Glomerular visceral epithelial cell (primary cell): ENCODE results near the gene SDK1.
"Not testable (repeated sequence)": the region's sequence is repeated elsewhere in the genome, so short reads cannot be mapped to it uniquely, and the experiment has no call there.

Source experiments
- DNase-seq: peaks from one replicate; pipeline ENCODE4 v3.0.0-alpha.2; 2016; ENCODE audit errors: extremely low spot score

The SDK1 gene

GRCh38 chr7:3579638-3580219, 278.7 kb downstream of the SDK1 start:
- DNase-seq: no peak

GRCh38 chr7:3582145-3582544, 281.1 kb downstream of the SDK1 start:
- not testable (repeated sequence) for DNase-seq

- no peak for DNase-seq
Observed at GRCh38 chr7:3585826-3586225, 284.8 kb downstream of the SDK1 start.

DNA sequence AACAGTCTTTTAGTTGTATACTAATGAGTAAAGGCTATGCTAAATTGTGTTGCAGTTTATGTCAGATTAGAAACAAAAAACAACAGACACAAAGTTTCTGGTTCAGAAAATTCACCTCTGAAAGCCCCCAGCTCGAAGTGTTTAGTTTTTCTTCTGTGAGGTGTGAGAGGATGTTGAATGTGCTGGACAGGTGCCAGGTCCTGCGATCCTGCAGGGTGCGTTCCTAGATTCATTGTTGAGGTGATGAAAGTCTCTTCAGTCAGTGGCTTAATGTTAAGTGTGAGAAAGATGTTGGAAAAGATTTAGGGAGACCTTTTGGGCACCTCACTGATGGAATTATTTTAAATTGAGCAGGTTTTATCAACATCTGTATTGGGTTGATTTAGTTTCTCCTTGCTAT, 287.3 kb downstream of the SDK1 start:
- DNase-seq: no peak

DNA sequence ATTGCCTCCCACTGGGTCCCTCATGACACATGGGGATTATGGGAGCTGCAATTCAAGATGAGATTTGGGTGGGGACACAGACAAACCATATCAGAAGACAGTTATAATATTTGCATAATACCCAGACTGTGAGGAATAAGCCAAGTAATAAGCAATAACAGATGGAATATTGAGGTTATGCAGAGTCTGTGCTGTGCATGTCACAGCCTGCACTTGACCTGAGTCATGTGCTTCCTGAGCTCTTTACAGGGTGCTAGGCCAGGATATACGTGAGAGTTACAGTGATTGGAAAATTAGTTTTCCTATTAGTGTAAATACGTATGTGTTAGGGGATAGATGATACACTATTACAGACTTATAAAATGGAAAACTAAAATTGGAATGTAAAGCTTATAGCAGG, 288.7 kb downstream of the SDK1 start:
- DNase-seq: no peak

GRCh38 chr7:3591219-3591618, 290.2 kb downstream of the SDK1 start:
- DNase-seq: no peak

GRCh38 chr7:3591944-3592343, 290.9 kb downstream of the SDK1 start:
- DNase-seq: no peak

DNA sequence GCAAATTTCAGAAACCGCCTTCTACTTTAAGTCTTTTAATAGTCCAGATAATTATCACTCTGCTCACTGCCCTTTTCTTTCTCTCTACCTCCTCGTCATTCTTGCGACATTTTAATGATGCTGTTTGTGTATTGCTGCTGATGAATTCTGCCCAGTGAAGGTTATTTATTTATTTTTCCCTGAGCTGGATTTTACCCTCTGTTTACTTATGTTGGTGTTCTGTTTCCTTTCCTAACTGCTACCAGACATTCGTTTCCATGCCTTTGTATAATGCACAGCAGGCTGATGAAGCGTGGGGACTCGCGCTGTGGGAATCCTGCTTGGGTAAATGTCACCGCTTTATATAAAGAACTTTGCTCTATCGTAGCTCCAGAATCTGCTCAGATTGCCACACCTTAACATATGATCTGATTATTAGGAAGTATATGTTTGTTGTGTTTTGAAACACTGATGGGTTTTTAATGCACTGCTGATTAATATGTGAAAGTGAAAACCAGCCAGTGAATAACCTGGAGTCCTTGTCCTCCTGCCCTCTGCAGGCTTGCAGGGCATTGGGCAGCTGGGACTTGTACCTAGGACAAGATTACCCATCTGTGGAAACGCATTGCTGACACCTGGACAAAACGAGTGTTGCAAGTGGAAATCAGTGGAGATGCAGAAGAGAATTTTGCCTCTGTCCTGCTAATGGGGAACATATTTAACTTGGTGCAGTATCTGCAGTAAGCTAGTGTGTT, 291.5 kb downstream of the SDK1 start:
- no peak for DNase-seq

- no peak for DNase-seq
Observed at GRCh38 chr7:3594901-3595300, 293.8 kb downstream of the SDK1 start.

GRCh38 chr7:3598854-3599253, 297.8 kb downstream of the SDK1 start:
- DNase-seq: no peak

GRCh38 chr7:3605222-3605621, 304.2 kb downstream of the SDK1 start:
- no peak for DNase-seq

- no peak for DNase-seq
Observed at GRCh38 chr7:3606436-3606835, 305.4 kb downstream of the SDK1 start.

GRCh38 chr7:3607847-3608246, 306.8 kb downstream of the SDK1 start:
- DNase-seq: no peak

GRCh38 chr7:3616306-3616705, 315.3 kb downstream of the SDK1 start:
- no peak for DNase-seq

DNA sequence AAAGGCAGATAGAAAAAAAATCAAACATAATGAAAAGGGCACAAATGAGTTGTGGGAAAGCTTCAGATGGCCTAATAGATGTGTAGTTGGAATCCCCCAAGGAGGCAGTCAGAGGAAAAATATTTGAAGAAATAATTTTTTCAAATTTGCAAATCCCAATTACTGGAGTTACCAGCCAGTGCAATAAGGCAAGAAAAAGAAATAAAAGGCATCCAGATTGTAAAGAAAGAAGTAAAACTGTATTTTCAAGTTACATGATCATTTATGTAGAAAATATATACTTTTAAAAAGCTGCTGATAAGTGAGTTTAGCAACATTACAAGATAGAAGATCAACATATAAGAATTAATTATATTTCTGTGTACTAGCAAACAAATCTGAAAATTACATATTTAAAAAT, 329.0 kb downstream of the SDK1 start:
- DNase-seq: no peak

GRCh38 chr7:3634396-3634795, 333.3 kb downstream of the SDK1 start:
- DNase-seq: no peak

GRCh38 chr7:3636131-3636860, 335.2 kb downstream of the SDK1 start:
- no peak for DNase-seq

DNA sequence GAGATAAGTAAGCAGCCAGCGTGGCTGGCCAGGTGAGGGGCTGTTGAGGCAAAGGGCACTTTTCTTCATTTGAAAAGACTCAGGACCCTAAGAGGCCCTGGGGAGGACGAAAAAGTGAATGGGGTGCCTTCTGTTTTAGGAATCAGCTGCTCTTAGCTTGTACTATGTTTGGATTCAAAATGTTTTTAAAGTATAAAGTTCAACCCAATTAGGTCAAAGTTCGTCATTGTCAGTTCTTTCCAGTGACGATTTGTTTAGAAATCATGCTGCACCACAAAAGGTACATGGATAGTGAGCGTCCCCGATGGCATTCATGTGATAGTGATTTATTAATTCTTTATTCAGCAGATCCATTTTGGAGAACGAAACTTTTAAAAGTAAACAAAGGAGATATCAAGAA, 338.2 kb downstream of the SDK1 start:
- DNase-seq: no peak

- no peak for DNase-seq
Observed at GRCh38 chr7:3641582-3641981, 340.5 kb downstream of the SDK1 start.

- no peak for DNase-seq
Observed at GRCh38 chr7:3643091-3643490, 342.0 kb downstream of the SDK1 start.

- DNase-seq: no peak
Observed at GRCh38 chr7:3648276-3648675, 347.2 kb downstream of the SDK1 start.

- DNase-seq: peak; percentile 4
Observed at GRCh38 chr7:3649250-3649649, 348.2 kb downstream of the SDK1 start.
